IPS-20b (cell line): Measurements from ENCODE around the gene PEX10.

ENCODE experiments used
- H3K27ac ChIP-seq: one replicate; pipeline ENCODE4 v1.5.1; 2013; ENCODE audit warnings: low read length
- H3K27me3 ChIP-seq: 2 replicates; pipeline ENCODE4 v1.6.1; 2013; ENCODE audit warnings: mild to moderate bottlenecking, low read length, inconsistent platforms; ENCODE audit not compliant: insufficient read depth
- H3K36me3 ChIP-seq: 2 replicates; pipeline ENCODE4 v1.6.1; 2013; ENCODE audit warnings: low read depth, mild to moderate bottlenecking, inconsistent platforms, low read length, moderate library complexity; ENCODE audit not compliant: insufficient read depth
- H3K4me1 ChIP-seq: 2 replicates; pipeline ENCODE4 v1.6.1; 2013; ENCODE audit warnings: mild to moderate bottlenecking, control low read depth, inconsistent platforms, low read length, moderate library complexity; ENCODE audit not compliant: insufficient read depth
- H3K4me3 ChIP-seq: 2 replicates; pipeline ENCODE4 v1.5.1; 2013; ENCODE audit warnings: mild to moderate bottlenecking, low read length, inconsistent platforms
- H3K9ac ChIP-seq: 2 replicates; pipeline ENCODE4 v1.6.1; 2013; ENCODE audit warnings: low read depth, mild to moderate bottlenecking, inconsistent platforms, low read length, moderate library complexity
- H3K9me3 ChIP-seq: 2 replicates; pipeline ENCODE4 v1.6.1; 2013; ENCODE audit warnings: mild to moderate bottlenecking, low read depth, low read length, inconsistent platforms; ENCODE audit not compliant: insufficient read depth

PEX10 gene

DNA sequence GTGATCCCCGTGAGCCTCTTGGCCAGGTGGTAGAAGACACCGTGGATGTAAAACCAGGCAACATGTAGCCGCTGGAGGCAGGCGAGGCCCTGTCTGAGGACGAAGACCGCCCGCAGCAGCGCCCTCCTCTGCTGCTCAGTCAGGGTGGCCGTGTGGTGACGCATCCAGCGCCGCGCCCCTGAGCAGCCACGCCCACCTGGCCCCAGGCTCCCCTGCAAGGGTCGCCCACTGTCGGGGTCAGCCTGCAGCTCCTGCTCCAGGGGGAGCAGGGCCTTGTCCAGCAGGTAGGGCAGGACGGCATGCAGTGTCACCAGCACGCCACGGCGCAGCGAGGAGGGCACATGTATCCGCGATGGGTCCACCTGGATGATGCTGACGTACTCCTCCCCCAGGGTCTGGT lies 3.9 kb downstream of the PEX10 start:
- Histone ChIP-seq H3K9me3 (no peaks in the 10 kb centered on the region), H3K4me1 (no peaks in the 10 kb centered on the region; the same call in 1 of the 2 replicates), H3K27me3 (no peaks in the 10 kb centered on the region), H3K27ac (no peak overlapping the region), H3K36me3 (peaks cover 52% of the 10 kb centered on the region), H3K9ac (no peak overlapping the region), H3K4me3 (no peak overlapping the region)

DNA sequence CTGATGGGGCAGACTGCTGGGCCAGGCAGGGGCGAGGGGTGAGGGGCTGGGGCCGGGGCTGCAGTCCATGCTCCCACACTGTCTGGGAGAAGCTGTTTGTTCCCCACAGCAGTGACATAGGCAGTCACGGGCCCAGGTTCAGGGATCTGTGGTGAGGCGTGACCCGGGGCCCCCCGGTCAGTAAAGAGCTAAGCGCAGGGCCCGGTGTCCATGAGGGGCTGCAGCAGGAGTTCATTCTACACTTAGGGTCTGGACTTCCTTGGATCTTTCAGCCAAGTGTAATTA lies 4.4 kb downstream of the PEX10 start:
- Histone ChIP-seq H3K9me3 (no peaks in the 10 kb centered on the region), H3K9ac (no peak overlapping the region), H3K27ac (no peak overlapping the region), H3K27me3 (no peaks in the 10 kb centered on the region), H3K36me3 (peaks cover 55% of the 10 kb centered on the region), H3K4me1 (no peaks in the 10 kb centered on the region; the same call in 1 of the 2 replicates), H3K4me3 (no peak overlapping the region)

DNA sequence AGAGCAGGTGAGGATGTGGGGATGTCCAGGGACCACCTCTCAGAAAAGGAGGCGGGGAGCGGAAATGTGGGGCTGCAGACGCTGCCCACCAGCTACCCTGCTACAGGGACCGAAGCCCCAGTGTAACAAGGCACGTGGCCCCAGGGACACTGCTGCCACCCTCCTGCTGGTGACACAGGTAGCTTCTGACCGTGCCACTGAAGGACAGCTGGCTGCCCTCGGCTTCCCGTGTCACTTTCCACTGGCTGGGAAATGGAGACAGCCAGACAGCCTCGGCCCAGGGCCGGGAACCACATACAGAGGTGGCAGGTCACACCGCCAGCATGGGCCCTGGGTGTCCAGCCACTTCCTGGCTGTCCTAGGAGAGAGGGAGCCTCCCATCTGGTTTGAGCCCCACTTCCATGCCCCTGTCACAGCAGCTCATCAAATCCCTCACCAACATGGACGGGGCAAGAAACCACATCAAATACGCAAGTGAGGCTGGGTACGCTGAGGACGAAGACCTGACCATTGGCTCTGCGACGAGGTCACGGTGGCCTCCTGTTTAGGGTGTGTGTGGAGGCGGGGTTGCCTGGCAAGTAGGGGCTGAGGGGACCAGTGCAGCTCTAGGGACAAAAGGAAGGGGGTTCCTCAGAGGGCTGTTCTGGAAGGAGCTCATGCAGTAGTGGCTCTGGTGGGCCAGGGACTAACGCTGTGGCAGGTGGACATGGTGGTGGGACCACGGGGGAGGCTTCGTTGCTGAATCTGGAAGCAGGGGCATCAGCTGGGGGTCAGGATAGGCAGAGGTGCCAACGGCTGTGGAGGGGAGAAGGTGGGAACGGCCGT lies 5.0 kb downstream of the PEX10 start:
- H3K4me1 ChIP-seq, result no peaks in the 10 kb centered on the region; the same call in 1 of the 2 replicates
- no peak overlapping the region for H3K4me3 ChIP-seq
- H3K27me3 ChIP-seq, result no peaks in the 10 kb centered on the region
- no peak overlapping the region for H3K9ac ChIP-seq
- no peaks in the 10 kb centered on the region for H3K9me3 ChIP-seq
- H3K36me3 ChIP-seq, result peaks cover 59% of the 10 kb centered on the region
- H3K27ac ChIP-seq, result no peak overlapping the region

DNA sequence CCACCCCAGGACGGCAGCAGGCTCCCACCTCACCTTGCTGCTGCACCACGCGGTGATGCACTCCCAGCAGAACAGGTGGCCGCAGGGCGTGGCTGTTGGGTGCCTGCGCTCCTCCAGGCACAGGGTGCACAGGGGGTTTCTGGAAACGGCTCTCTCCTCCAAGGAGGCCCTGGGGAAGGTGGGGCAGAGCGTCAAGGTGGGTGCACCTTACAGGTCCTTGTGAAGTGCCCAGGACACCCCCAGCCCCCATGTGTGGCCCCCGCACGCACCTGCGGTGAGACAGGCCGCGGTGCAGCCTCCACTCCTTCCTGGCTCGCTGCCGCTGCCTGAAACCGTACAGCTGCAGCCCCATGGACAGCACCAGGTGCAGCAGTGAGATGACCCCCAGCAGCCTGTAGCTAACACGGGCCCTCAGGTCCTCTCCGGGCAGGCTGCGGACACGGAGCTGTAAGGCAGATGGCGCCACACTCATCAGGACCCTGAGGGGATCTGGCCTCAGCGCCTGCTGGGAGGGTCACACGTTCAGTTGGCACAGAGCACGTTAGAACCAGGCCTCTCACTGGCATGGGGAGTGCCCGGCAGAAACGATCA lies 5.8 kb downstream of the PEX10 start:
- Histone ChIP-seq H3K4me3 (no peak overlapping the region), H3K9me3 (no peaks in the 10 kb centered on the region), H3K9ac (no peak overlapping the region), H3K36me3 (peaks cover 68% of the 10 kb centered on the region), H3K4me1 (no peaks in the 10 kb centered on the region; the same call in 1 of the 2 replicates), H3K27me3 (no peaks in the 10 kb centered on the region), H3K27ac (no peak overlapping the region)

DNA sequence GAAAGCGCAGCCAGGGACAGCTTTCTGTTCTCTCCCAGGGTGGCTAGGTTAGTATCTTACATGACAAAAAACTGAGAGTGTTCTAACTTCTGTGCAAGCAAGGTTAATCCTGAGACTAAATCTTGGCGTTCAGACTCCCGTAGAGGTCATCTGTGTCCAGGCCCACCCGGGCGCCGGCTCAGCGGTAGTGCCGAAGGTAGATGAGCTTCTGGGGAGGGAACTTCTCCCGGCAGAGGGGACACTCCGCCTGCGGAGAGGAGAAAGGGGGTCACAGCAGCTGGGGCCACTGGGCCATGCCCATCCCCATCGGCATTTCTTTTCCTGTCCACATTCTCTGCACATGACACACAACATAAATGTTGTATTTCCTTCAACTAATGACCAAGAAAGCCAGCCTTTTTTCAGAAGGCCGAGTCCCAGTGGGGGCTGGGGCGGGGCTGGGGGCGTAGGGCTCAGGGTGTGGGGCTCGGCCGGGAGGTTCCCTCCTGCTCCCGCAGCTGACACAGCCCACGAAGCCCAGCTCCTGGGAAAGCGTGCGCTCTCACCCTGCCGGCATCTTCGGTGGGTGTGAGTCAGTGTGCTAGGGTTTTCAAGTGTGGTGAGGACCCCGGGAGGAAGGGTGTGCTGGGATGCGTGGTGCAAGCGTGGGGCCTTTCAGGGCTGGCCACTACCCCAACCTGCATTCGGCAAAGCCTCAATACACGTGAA lies 6.6 kb downstream of the PEX10 start:
- Histone ChIP-seq H3K4me1 (no peaks in the 10 kb centered on the region; the same call in 1 of the 2 replicates), H3K4me3 (no peak overlapping the region), H3K9ac (no peak overlapping the region), H3K27ac (no peak overlapping the region), H3K9me3 (no peaks in the 10 kb centered on the region), H3K27me3 (no peaks in the 10 kb centered on the region), H3K36me3 (peaks cover 73% of the 10 kb centered on the region)

DNA sequence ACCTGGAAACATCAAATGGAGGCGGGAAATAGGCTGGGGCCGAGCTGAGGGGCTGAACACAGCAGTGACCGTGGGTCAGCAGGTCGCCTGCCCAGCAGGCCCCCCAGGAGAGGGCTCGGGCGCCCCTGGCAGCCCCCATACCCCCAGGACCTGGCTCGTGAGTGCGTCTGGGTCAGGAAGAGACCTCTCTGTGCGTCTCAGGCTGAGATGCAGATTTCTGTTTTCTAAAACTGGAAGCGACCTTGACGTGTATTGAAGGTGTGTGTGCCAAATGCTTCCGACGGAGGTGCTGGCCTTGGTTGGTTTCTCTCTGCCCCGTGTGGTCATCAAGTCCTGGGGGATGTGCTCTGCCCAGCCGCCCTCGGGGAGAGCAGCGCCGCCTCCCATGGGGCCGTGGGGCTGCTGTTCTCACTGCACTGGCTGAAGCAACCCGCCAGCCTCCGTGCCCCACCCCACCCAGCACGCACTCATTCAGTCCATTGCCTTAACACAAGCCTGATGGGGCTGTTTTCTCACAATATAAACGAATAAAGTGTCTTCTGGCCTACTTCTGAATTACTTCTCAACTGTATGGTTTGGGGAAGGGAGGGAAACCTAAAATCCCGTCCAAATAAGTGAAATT lies 7.4 kb downstream of the PEX10 start:
- Histone ChIP-seq H3K36me3 (peaks cover 75% of the 10 kb centered on the region), H3K4me3 (no peak overlapping the region), H3K4me1 (no peaks in the 10 kb centered on the region; the same call in 1 of the 2 replicates), H3K27ac (no peak overlapping the region), H3K9me3 (no peaks in the 10 kb centered on the region), H3K9ac (no peak overlapping the region), H3K27me3 (no peaks in the 10 kb centered on the region)

DNA sequence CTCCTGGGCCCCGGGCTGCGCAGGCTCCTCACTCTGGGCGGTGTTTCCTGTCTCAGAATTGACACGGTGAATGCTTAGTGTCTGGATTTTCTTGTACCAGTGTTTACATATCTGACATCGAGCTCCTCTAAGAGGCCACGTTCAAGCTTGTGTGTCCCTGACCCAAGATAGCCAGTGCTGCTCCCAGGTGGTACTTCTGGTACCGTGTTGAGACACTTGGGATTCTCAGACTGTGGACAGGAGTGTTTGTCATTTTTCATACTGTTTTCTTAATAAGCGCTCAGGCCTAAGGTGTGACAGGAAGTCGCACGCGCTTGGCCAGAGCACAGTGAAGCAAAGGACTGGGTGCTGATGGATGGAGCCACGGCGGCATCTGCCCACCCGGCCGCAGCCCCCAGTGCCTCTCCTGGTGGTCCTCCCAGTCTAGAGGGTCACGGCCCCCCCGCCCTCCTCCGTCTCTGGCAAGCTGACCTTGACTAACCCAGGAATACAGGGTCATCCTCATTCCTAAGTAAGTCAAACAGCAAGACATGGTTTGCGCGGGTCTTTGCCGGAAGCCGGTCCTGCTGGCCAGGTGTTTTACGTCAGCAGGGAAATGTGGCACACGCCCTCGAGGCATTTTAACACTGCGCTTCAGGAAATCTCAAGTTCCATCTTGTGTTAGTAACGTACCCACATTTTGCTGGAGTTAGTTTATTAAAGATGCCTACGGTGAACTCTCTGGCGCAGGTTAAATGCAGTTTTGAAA lies 8.0 kb downstream of the PEX10 start:
- Histone ChIP-seq H3K36me3 (peaks cover 75% of the 10 kb centered on the region), H3K27ac (no peak overlapping the region), H3K9ac (no peak overlapping the region), H3K27me3 (no peaks in the 10 kb centered on the region), H3K9me3 (no peaks in the 10 kb centered on the region), H3K4me3 (no peak overlapping the region), H3K4me1 (no peaks in the 10 kb centered on the region; the same call in 1 of the 2 replicates)

DNA sequence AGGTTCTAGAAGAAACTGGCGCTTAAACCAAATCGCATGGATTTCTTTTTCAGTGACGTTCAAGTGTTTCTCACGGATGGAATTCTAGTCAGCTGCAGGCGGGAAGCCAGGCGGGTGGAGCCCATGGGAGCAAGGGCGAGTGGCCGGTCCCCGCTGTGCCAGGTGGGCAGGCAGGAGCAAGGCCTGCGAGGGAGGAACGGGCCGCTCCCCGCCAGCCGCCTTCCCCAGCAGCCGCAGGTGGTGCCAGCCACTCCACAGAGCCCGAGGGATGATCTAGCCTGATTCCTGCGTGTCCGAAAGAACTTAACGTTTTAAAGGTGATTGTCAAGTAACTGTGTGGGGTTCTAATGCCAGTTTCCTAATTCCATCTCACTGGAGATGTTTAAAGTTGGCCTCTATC lies 9.1 kb downstream of the PEX10 start:
- H3K36me3 ChIP-seq, result peaks cover 80% of the 10 kb centered on the region
- no peaks in the 10 kb centered on the region; the same call in 1 of the 2 replicates for H3K4me1 ChIP-seq
- H3K27ac ChIP-seq, result no peak overlapping the region
- H3K27me3 ChIP-seq, result no peaks in the 10 kb centered on the region
- H3K4me3 ChIP-seq, result no peak overlapping the region
- H3K9me3 ChIP-seq, result no peaks in the 10 kb centered on the region
- H3K9ac ChIP-seq, result no peak overlapping the region

DNA sequence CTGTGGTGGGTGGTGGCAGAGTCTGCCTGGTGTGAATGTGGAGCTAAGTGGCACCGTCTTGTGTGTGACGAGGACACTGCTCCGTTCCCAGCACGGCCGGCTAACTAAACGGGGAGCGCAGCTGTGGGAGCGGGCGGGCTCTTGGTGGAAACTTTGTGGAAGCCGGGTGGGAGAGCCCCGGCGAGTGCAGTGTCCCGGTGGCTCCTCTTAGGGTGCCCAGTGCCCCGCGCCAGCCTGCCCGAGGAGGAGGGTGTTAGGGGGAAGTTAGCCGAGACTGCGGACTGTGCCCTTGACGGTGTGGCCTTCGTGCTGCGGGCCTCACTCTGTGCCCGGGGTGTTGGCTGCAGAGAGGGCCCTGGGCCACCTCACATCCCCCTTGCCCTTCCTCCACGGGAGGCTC lies 9.9 kb downstream of the PEX10 start:
- H3K4me1 ChIP-seq, result no peaks in the 10 kb centered on the region; the same call in 1 of the 2 replicates
- no peaks in the 10 kb centered on the region for H3K9me3 ChIP-seq
- no peak overlapping the region for H3K4me3 ChIP-seq
- peaks cover 86% of the 10 kb centered on the region for H3K36me3 ChIP-seq
- H3K27ac ChIP-seq, result no peak overlapping the region
- H3K9ac ChIP-seq, result no peak overlapping the region
- H3K27me3 ChIP-seq, result no peaks in the 10 kb centered on the region

DNA sequence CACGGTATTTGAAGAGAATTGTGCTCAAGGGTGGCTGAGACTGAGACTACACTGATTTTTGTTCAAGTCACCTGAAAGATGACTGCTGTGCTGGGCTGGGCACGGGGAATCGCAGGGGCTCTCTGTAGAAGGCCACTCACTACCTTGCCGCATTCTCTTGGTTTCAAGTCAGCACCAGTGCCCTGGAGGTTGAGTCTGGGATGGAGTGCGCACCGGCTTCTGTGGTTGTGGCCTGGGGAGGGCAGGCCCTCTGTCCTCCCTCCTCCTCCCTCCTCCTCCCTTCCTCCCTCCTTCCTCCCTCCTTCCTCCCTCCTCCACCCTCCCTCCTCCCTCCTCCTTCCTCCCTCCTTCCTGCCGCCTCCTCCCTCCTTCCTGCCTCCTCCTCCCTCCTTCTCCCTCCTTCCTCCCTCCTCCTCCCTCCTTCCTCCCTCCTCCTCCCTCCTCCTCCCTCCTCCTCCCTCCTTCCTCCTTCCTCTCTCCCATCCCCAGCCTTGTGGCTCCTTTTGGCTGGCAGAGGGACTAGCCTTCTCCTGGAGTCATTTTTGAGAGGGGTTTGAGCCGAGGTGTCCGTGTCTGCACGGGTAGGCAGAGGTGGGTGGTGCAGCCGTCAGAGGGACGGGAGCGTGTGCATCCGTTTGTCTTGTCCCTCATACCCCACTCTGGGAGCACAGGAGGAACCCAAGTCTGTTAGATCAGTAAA lies 11.3 kb downstream of the PEX10 start:
- no peak overlapping the region for H3K27ac ChIP-seq
- peaks cover 85% of the 10 kb centered on the region for H3K36me3 ChIP-seq

DNA sequence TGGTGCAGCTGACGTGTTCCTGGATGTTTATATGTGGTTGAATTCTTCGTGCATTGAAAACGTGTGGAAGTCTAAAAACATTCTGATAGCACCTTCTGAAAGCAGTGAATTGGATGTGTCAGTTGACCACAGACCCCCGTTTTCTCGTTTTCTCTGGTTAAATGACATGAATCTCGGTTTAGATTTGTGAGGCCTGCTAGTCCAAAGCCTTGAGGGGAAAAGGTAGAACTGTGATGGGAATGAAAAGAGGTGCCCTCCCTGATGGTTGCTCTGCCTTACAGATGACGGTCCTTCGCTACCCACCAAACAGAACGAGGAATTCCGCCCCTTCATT lies 11.8 kb downstream of the PEX10 start:
- no peaks in the 10 kb centered on the region; the same call in 1 of the 2 replicates for H3K4me1 ChIP-seq
- H3K36me3 ChIP-seq, result peaks cover 87% of the 10 kb centered on the region
- no peak overlapping the region for H3K27ac ChIP-seq
- no peaks in the 10 kb centered on the region for H3K9me3 ChIP-seq
- no peak overlapping the region for H3K9ac ChIP-seq
- no peak overlapping the region for H3K4me3 ChIP-seq
- H3K27me3 ChIP-seq, result no peaks in the 10 kb centered on the region

More for the DNA sequence above, 11.3 kb downstream of the PEX10 start:
- Histone ChIP-seq H3K9me3 (no peaks in the 10 kb centered on the region), H3K27me3 (no peaks in the 10 kb centered on the region), H3K9ac (no peak overlapping the region), H3K4me3 (no peak overlapping the region), H3K4me1 (no peaks in the 10 kb centered on the region; the same call in 1 of the 2 replicates)
